HL-60 (cell line): ENCODE measurements around the gene DOCK1.

ENCODE experiments used
- DNase-seq, 2 experiments: peaks; one replicate each; pipeline ENCODE4 v3.0.0-alpha.2; 2010 to 2020; ENCODE audit warnings: low read depth in 1 of 2, low spot score in 1 of 2
- H3K27ac ChIP-seq: fragments of 250-450 bp; sonication (Bioruptor Pico); replicated peaks from 2 replicates; pipeline ENCODE4 v1.5.1; 2020; ENCODE audit warnings: mild to moderate bottlenecking, moderate library complexity
- H3K27me3 ChIP-seq: fragments of 250-450 bp; sonication (Bioruptor Pico); 2 replicates; pipeline ENCODE4 v1.5.1; 2021; ENCODE audit warnings: mild to moderate bottlenecking, moderate library complexity; ENCODE audit not compliant: insufficient read depth, poor library complexity, severe bottlenecking
- H3K4me3 ChIP-seq: replicated peaks from 2 replicates; pipeline ENCODE4 v1.5.1; 2011; ENCODE audit warnings: mild to moderate bottlenecking, control low read depth, low read length; ENCODE audit not compliant: insufficient read depth
- GABPA ChIP-seq: IDR thresholded peaks from 2 replicates; pipeline ENCODE4 v1.6.1; 2012; ENCODE audit warnings: low read depth
- POLR2AphosphoS5 ChIP-seq: IDR thresholded peaks from 2 replicates; pipeline ENCODE4 v1.6.1; 2012; ENCODE audit warnings: low read depth
- SPI1 ChIP-seq: IDR thresholded peaks from 2 replicates; pipeline ENCODE4 v1.6.1; 2012; ENCODE audit warnings: low read depth, mild to moderate bottlenecking, borderline replicate concordance
- TF ChIP-seq, protein P1 (sequence below): IDR thresholded peaks from one replicate; pipeline ENCODE4 v1.5.1; 2011; ENCODE audit warnings: low read length, control low read depth, inconsistent platforms; ENCODE audit not compliant: insufficient read depth
- TF ChIP-seq, protein P2 (sequence below): IDR thresholded peaks from 2 replicates; pipeline ENCODE4 v1.6.1; 2012; ENCODE audit warnings: low read depth; ENCODE audit not compliant: insufficient replicate concordance

DOCK1 gene

GRCh38 chr10:127055263-127055662 is 150.0 kb downstream of the DOCK1 start:
- TF ChIP-seq POLR2AphosphoS5 (no peak), GABPA (no peak)
- TF ChIP-seq, protein P1, sequence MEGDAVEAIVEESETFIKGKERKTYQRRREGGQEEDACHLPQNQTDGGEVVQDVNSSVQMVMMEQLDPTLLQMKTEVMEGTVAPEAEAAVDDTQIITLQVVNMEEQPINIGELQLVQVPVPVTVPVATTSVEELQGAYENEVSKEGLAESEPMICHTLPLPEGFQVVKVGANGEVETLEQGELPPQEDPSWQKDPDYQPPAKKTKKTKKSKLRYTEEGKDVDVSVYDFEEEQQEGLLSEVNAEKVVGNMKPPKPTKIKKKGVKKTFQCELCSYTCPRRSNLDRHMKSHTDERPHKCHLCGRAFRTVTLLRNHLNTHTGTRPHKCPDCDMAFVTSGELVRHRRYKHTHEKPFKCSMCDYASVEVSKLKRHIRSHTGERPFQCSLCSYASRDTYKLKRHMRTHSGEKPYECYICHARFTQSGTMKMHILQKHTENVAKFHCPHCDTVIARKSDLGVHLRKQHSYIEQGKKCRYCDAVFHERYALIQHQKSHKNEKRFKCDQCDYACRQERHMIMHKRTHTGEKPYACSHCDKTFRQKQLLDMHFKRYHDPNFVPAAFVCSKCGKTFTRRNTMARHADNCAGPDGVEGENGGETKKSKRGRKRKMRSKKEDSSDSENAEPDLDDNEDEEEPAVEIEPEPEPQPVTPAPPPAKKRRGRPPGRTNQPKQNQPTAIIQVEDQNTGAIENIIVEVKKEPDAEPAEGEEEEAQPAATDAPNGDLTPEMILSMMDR = no peak
- Histone ChIP-seq H3K4me3 (no peak overlapping the region), H3K27ac (no peak overlapping the region), H3K27me3 (no peaks in the 10 kb centered on the region)
- DNase-seq = no peak

DNA sequence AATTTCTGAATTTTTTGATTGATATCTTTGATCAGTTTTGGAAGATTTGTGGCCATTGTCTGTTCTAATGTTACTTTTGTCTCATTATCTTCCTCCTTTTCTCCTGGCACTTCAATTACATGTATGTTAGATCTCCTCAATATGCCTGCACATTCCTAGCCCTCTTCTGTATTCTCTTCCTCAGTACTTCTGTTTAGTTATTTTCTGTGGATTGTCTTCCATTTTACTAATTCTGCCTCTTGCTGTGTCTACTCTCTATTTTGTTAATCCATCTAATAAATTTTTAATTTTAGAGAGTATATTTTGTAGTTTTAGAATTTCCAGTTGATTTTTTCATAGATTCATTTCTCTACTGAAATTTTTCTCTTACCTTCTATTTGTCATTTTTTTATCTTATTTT is 154.1 kb downstream of the DOCK1 start:
- H3K27ac ChIP-seq = no peak overlapping the region
- H3K27me3 ChIP-seq = no peaks in the 10 kb centered on the region
- no peak overlapping the region for H3K4me3 ChIP-seq
- no peak for DNase-seq
- TF ChIP-seq GABPA (no peak), SPI1 (no peak), POLR2AphosphoS5 (no peak)
- TF ChIP-seq, protein P2, sequence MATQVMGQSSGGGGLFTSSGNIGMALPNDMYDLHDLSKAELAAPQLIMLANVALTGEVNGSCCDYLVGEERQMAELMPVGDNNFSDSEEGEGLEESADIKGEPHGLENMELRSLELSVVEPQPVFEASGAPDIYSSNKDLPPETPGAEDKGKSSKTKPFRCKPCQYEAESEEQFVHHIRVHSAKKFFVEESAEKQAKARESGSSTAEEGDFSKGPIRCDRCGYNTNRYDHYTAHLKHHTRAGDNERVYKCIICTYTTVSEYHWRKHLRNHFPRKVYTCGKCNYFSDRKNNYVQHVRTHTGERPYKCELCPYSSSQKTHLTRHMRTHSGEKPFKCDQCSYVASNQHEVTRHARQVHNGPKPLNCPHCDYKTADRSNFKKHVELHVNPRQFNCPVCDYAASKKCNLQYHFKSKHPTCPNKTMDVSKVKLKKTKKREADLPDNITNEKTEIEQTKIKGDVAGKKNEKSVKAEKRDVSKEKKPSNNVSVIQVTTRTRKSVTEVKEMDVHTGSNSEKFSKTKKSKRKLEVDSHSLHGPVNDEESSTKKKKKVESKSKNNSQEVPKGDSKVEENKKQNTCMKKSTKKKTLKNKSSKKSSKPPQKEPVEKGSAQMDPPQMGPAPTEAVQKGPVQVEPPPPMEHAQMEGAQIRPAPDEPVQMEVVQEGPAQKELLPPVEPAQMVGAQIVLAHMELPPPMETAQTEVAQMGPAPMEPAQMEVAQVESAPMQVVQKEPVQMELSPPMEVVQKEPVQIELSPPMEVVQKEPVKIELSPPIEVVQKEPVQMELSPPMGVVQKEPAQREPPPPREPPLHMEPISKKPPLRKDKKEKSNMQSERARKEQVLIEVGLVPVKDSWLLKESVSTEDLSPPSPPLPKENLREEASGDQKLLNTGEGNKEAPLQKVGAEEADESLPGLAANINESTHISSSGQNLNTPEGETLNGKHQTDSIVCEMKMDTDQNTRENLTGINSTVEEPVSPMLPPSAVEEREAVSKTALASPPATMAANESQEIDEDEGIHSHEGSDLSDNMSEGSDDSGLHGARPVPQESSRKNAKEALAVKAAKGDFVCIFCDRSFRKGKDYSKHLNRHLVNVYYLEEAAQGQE = no peak
- TF ChIP-seq, protein P1 = no peak

GRCh38 chr10:127063762-127064161 is 158.5 kb downstream of the DOCK1 start:
- TF ChIP-seq, protein P1 = no peak
- TF ChIP-seq SPI1 (no peak), GABPA (no peak), POLR2AphosphoS5 (no peak)
- TF ChIP-seq, protein P2 = no peak
- no peak for DNase-seq
- H3K27me3 ChIP-seq = no peaks in the 10 kb centered on the region
- H3K4me3 ChIP-seq = no peak overlapping the region
- no peak overlapping the region for H3K27ac ChIP-seq

- DNase-seq = no peak
- Histone ChIP-seq H3K27me3 (no peaks in the 10 kb centered on the region), H3K27ac (no peak overlapping the region), H3K4me3 (no peak overlapping the region)
- TF ChIP-seq POLR2AphosphoS5 (no peak), GABPA (no peak), SPI1 (no peak)
- TF ChIP-seq, protein P1 = no peak
- TF ChIP-seq, protein P2 = no peak
Observed at GRCh38 chr10:127064474-127064873, 159.2 kb downstream of the DOCK1 start.
